ENCODE measurements around the gene ARHGAP1. TPM values are rescaled to one million over a fixed set of nuclear protein-coding genes. Genes with fewer than 3 reads are reported as not detected.

ARHGAP1 gene
- total RNA-seq, 1 experiment from 2014 or later = 16.1 TPM

GRCh38 chr11:46706886-46707285 lies 6.5 kb upstream of the ARHGAP1 start:
- DNase-seq = no peak

GRCh38 chr11:46705070-46705688 lies 4.8 kb upstream of the ARHGAP1 start:
- Histone ChIP-seq H3K4me2 (ENCODE audit: low read length) (no peak overlapping the region), H4K20me1 (ENCODE audit: low read length) (no peaks in the 10 kb centered on the region), H3K4me3 (ENCODE audit: low read length) (no peak overlapping the region), H3K79me2 (ENCODE audit: low read length) (peaks cover 25% of the 10 kb centered on the region), H3K9ac (ENCODE audit: low read length) (no peak overlapping the region), H3K27me3 (ENCODE audit: low read length) (no peaks in the 10 kb centered on the region), H3K4me1 (ENCODE audit: insufficient read depth, low read length) (0 out of 2 replicates have a peak, but pooled peaks cover 3% of the 10 kb centered on the region), H3F3A (ENCODE audit: low read length, unreplicated experiment) (no peaks in the 10 kb centered on the region), H3K9me2 (replicated peaks; ENCODE audit: low read length) (no peaks in the 10 kb centered on the region), H3K36me3 (ENCODE audit: low read depth, low read length) (peaks cover 23% of the 10 kb centered on the region; the same call in 1 of the 2 replicates), H3K9me3 (ENCODE audit: low read length) (no peaks in the 10 kb centered on the region), H3K27ac (ENCODE audit: low read length) (no peak overlapping the region), H2AFZ (ENCODE audit: low read length) (no peak overlapping the region)
- TF ChIP-seq EZH2 (IDR thresholded peaks at IDR 0.05; ENCODE audit: low read length, unreplicated experiment) = no peak
- no peak for TF ChIP-seq CTCF (conservative IDR thresholded peaks at IDR 0.05; ENCODE audit: low read depth, low read length)
- no peak for TF ChIP-seq EZH2phosphoT487 (IDR thresholded peaks at IDR 0.05; ENCODE audit: borderline replicate concordance, low read length)
- no TSS peak for BruUV-seq (replicated peaks)
- DNase-seq = no peak
- no peak for ATAC-seq
- intact Hi-C loops (cut with micrococcal nuclease) = no loop called here
- POLR2A ChIA-PET (ENCODE audit: unreplicated experiment) = no interaction called here
- CTCF ChIA-PET = no interaction called here

More at GRCh38 chr11:46706886-46707285, 6.5 kb upstream of the ARHGAP1 start:
- H2AFZ ChIP-seq (ENCODE audit: low read length) = no peak overlapping the region
- H3K27me3 ChIP-seq (ENCODE audit: low read length) = no peaks in the 10 kb centered on the region
- no peaks in the 10 kb centered on the region for H4K20me1 ChIP-seq (ENCODE audit: low read length)
- intact Hi-C loops (cut with micrococcal nuclease) = no loop called here
- no peaks in the 10 kb centered on the region for H3K9me2 ChIP-seq (replicated peaks; ENCODE audit: low read length)
- no peak overlapping the region for H3K9ac ChIP-seq (ENCODE audit: low read length)
- H3K79me2 ChIP-seq (ENCODE audit: low read length) = peaks cover 14% of the 10 kb centered on the region
- ChIA-PET POLR2A (ENCODE audit: unreplicated experiment) (no interaction called here), CTCF (no interaction called here)
- no TSS peak for BruUV-seq (replicated peaks)
- peaks cover 23% of the 10 kb centered on the region; the same call in 1 of the 2 replicates for H3K36me3 ChIP-seq (ENCODE audit: low read depth, low read length)
- H3K27ac ChIP-seq (ENCODE audit: low read length) = no peak overlapping the region
- H3K4me1 ChIP-seq (ENCODE audit: insufficient read depth, low read length) = no peaks in the 10 kb centered on the region
- ATAC-seq = no peak
- no peak overlapping the region for H3K4me3 ChIP-seq (ENCODE audit: low read length)
- no peak for TF ChIP-seq CTCF (conservative IDR thresholded peaks at IDR 0.05; ENCODE audit: low read depth, low read length)
- TF ChIP-seq EZH2phosphoT487 (IDR thresholded peaks at IDR 0.05; ENCODE audit: borderline replicate concordance, low read length) = no peak
- TF ChIP-seq EZH2 (IDR thresholded peaks at IDR 0.05; ENCODE audit: low read length, unreplicated experiment) = no peak
- H3K4me2 ChIP-seq (ENCODE audit: low read length) = no peak overlapping the region
- no peaks in the 10 kb centered on the region for H3F3A ChIP-seq (ENCODE audit: low read length, unreplicated experiment)
- no peaks in the 10 kb centered on the region for H3K9me3 ChIP-seq (ENCODE audit: low read length)

GRCh38 chr11:46701078-46701654 lies 747 bp upstream of the ARHGAP1 start:
- intact Hi-C loops (cut with micrococcal nuclease) = loop anchor here (2.0 to 5.0 kb wide), 3 partner anchors 36 to 78 kb away; no protein-coding TSS in a partner anchor
- TF ChIP-seq EZH2 (IDR thresholded peaks at IDR 0.05; ENCODE audit: low read length, unreplicated experiment) (no peak), EZH2phosphoT487 (IDR thresholded peaks at IDR 0.05; ENCODE audit: borderline replicate concordance, low read length) (no peak), CTCF (conservative IDR thresholded peaks at IDR 0.05; ENCODE audit: low read depth, low read length) (no peak)
- POLR2A ChIA-PET (ENCODE audit: unreplicated experiment) = no interaction called here

More at GRCh38 chr11:46701078-46701654, 747 bp upstream of the ARHGAP1 start:
- ATAC-seq (no peak), DNase-seq (no peak)
- CTCF ChIA-PET = interaction anchor here (0.6 kb wide), 1 partner anchor 26 kb away, joined by 3 read pairs; no protein-coding TSS in a partner anchor
- H2AFZ ChIP-seq (ENCODE audit: low read length) = peak overlapping the region; percentile 90
- 0 out of 2 replicates have a peak, but pooled peaks cover 3% of the 10 kb centered on the region for H3K4me1 ChIP-seq (ENCODE audit: insufficient read depth, low read length)
- H3K36me3 ChIP-seq (ENCODE audit: low read depth, low read length) = peaks cover 23% of the 10 kb centered on the region; the same call in 1 of the 2 replicates
- no peaks in the 10 kb centered on the region for H3K9me2 ChIP-seq (replicated peaks; ENCODE audit: low read length)
- peak overlapping the region; percentile 91 for H3K9ac ChIP-seq (ENCODE audit: low read length)
- BruUV-seq (replicated peaks) = TSS peak; percentile 84
- peak overlapping the region; percentile 89 for H3K4me3 ChIP-seq (ENCODE audit: low read length)
- H4K20me1 ChIP-seq (ENCODE audit: low read length) = no peaks in the 10 kb centered on the region
- H3K27me3 ChIP-seq (ENCODE audit: low read length) = no peaks in the 10 kb centered on the region
- H3F3A ChIP-seq (ENCODE audit: low read length, unreplicated experiment) = no peaks in the 10 kb centered on the region
- peaks cover 34% of the 10 kb centered on the region for H3K79me2 ChIP-seq (ENCODE audit: low read length)
- H3K27ac ChIP-seq (ENCODE audit: low read length) = peak overlapping the region; percentile 82
- H3K4me2 ChIP-seq (ENCODE audit: low read length) = peak overlapping the region; percentile 88
- no peaks in the 10 kb centered on the region for H3K9me3 ChIP-seq (ENCODE audit: low read length)

All from PC-3 (cell line).